A549 (cell line): ENCODE results near the gene KRT33B.

Experiments used
- CHD4 ChIP-seq: fragments of 200-600 bp; sonication (generic); IDR thresholded peaks from 2 replicates; pipeline ENCODE4 v1.6.1; 2016; ENCODE audit warnings: antibody characterized with exemption, mild to moderate bottlenecking, borderline replicate concordance
- E2F6 ChIP-seq: IDR thresholded peaks from 2 replicates; pipeline ENCODE4 v1.6.1; 2012; ENCODE audit warnings: low read depth, borderline replicate concordance
- JUN ChIP-seq, 2 experiments: fragments of >200 bp; sonication (Bioruptor Twin); formaldehyde crosslinking; IDR thresholded peaks; 2 replicates in 1 of 2; 3 replicates in 1 of 2; pipeline ENCODE4 v1.6.1; 2016 to 2017
- KDM1A ChIP-seq: fragments of 200-600 bp; sonication (generic); IDR thresholded peaks from 2 replicates; pipeline ENCODE4 v1.6.1; 2016; ENCODE audit warnings: low read depth, mild to moderate bottlenecking
- POLR2A ChIP-seq: IDR thresholded peaks from 2 replicates; pipeline ENCODE4 v1.6.1; 2012; ENCODE audit warnings: mild to moderate bottlenecking, low read length
- RCOR1 ChIP-seq: fragments of 150-350 bp; IDR thresholded peaks from 2 replicates; pipeline ENCODE4 v1.6.1; 2014; ENCODE audit warnings: antibody characterized with exemption, low read length, low read depth
- ZFP36 ChIP-seq: fragments of 450-650 bp; IDR thresholded peaks from 2 replicates; pipeline ENCODE4 v1.6.1; 2014; ENCODE audit warnings: borderline replicate concordance; ENCODE audit not compliant: partially characterized antibody

- no peak for TF ChIP-seq E2F6
- TF ChIP-seq POLR2A, result no peak
- no peak for TF ChIP-seq JUN (IDR thresholded peaks at IDR 0.05)
- no peak for TF ChIP-seq ZFP36
- TF ChIP-seq RCOR1, result no peak
- no peak for TF ChIP-seq KDM1A
- no peak for TF ChIP-seq CHD4
These were observed 16.8 kb downstream of the KRT33B start for GRCh38 chr17:41352597-41353366.
